SK-N-SH (cell line): ENCODE measurements around the gene ASMTL. TPM values are rescaled to one million over a fixed set of nuclear protein-coding genes. Genes with fewer than 3 reads are reported as not detected.

ENCODE experiments used
- CTCF ChIA-PET: fragments of 300-600, 350-600 bp; formaldehyde crosslinking; extraction: SDS; loops from one replicate; lab custom pipeline; 2021; lab: Yijun Ruan, JAX
- POLR2A ChIA-PET: fragments of 350-600 bp; sonication (Branson Sonifier 250); formaldehyde crosslinking; extraction: SDS; loops from one replicate; lab custom pipeline; 2020; ENCODE audit warnings: antibody characterized with exemption, inconsistent platforms; lab: Yijun Ruan, JAX
- DNase-seq: peaks from one replicate; pipeline ENCODE4 v3.0.0; 2012
- H2AFZ ChIP-seq: fragments of 200-600 bp; sonication (generic); 2 replicates; pipeline ENCODE4 v1.8.1; 2016; ENCODE audit warnings: antibody characterized with exemption, mild to moderate bottlenecking, low read depth
- H3F3A ChIP-seq: fragments of 200-600 bp; sonication (generic); replicated peaks from 2 replicates; pipeline ENCODE3; 2016; ENCODE audit warnings: antibody characterized with exemption, mild to moderate bottlenecking; ENCODE audit not compliant: insufficient read depth
- H3K27ac ChIP-seq, 2 experiments: fragments of 200-500 bp in 1 of 2; fragments of 200-600 bp in 1 of 2; sonication (Bioruptor generic) in 1 of 2; sonication (generic), shearing (Covaris generic) in 1 of 2; 2 replicates each; pipeline versions ENCODE4 v1.5.1 to v1.6.1; 2014 to 2016; ENCODE audit warnings: low read depth in 2 of 2, inconsistent platforms in 1 of 2, low read length in 1 of 2, mild to moderate bottlenecking in 1 of 2, mixed read lengths in 1 of 2
- H3K27me3 ChIP-seq: fragments of 200-600 bp; sonication (generic), shearing (Covaris generic); 2 replicates; pipeline ENCODE4 v1.6.1; 2016; ENCODE audit warnings: mixed run types; ENCODE audit not compliant: insufficient read depth
- H3K36me3 ChIP-seq, 2 experiments: fragments of 200-500 bp in 1 of 2; fragments of 200-600 bp in 1 of 2; sonication (Bioruptor generic) in 1 of 2; sonication (generic) in 1 of 2; replicated peaks in 1 of 2; 2 replicates each; pipeline versions ENCODE3 to v1.5.1; 2014 to 2016; ENCODE audit warnings: low read length in 1 of 2, mild to moderate bottlenecking in 1 of 2; ENCODE audit not compliant: insufficient read depth in 2 of 2, control insufficient read depth in 1 of 2
- H3K4me1 ChIP-seq, 2 experiments: fragments of 200-500 bp in 1 of 2; fragments of 200-600 bp in 1 of 2; sonication (Bioruptor generic) in 1 of 2; sonication (generic), shearing (Covaris generic) in 1 of 2; 2 replicates each; pipeline versions ENCODE4 v1.5.1 to v1.6.1; 2014 to 2016; ENCODE audit warnings: low read depth in 1 of 2, low read length in 1 of 2, mixed run types in 1 of 2; ENCODE audit not compliant: insufficient read depth in 2 of 2, control insufficient read depth in 1 of 2
- H3K4me2 ChIP-seq: fragments of 200-600 bp; sonication (generic), shearing (Covaris generic); 2 replicates; pipeline ENCODE4 v1.6.1; 2017; ENCODE audit warnings: mixed run types
- H3K4me3 ChIP-seq, 2 experiments: fragments of 200-500 bp in 1 of 2; fragments of 200-600 bp in 1 of 2; sonication (Bioruptor generic) in 1 of 2; sonication (generic), shearing (Covaris generic) in 1 of 2; 2 replicates each; pipeline versions ENCODE4 v1.5.1 to v1.8.1; 2014 to 2016; ENCODE audit warnings: low read depth in 2 of 2, inconsistent platforms in 1 of 2, low read length in 1 of 2, mild to moderate bottlenecking in 1 of 2, mixed read lengths in 1 of 2, moderate library complexity in 1 of 2
- H3K79me2 ChIP-seq: fragments of 200-600 bp; sonication (generic); 2 replicates; pipeline ENCODE4 v1.8.1; 2017; ENCODE audit warnings: mild to moderate bottlenecking; ENCODE audit not compliant: insufficient read depth
- H3K9ac ChIP-seq: fragments of 200-600 bp; sonication (generic); 2 replicates; pipeline ENCODE4 v1.6.1; 2017; ENCODE audit warnings: mixed run types
- H3K9me2 ChIP-seq: fragments of 200-600 bp; sonication (generic); 2 replicates; pipeline ENCODE4 v1.6.1; 2017; ENCODE audit warnings: mixed run types
- H3K9me3 ChIP-seq: fragments of 200-600 bp; sonication (generic); 2 replicates; pipeline ENCODE4 v1.6.1; 2017; ENCODE audit warnings: mixed run types, mild to moderate bottlenecking, moderate library complexity
- H4K20me1 ChIP-seq: fragments of 200-600 bp; sonication (generic); 2 replicates; pipeline ENCODE4 v1.6.1; 2017; ENCODE audit warnings: mild to moderate bottlenecking, mixed run types; ENCODE audit not compliant: insufficient read depth
- CHD2 ChIP-seq: fragments of 150-350 bp; IDR thresholded peaks from 2 replicates; pipeline ENCODE4 v1.6.1; 2018; ENCODE audit warnings: low read length; ENCODE audit not compliant: partially characterized antibody
- ELF1 ChIP-seq: IDR thresholded peaks from 2 replicates; pipeline ENCODE4 v1.4.0; 2012
- EP300 ChIP-seq, 2 experiments: IDR thresholded peaks; 2 replicates each; pipeline versions ENCODE4 v1.4.0 to v1.6.1; 2012; ENCODE audit warnings: borderline replicate concordance in 1 of 2, low read depth in 1 of 2, low read length in 1 of 2
- EZH2phosphoT487 ChIP-seq: fragments of 200-600 bp; sonication (generic); IDR thresholded peaks from 2 replicates; pipeline ENCODE4 v1.6.1; 2017; ENCODE audit warnings: low read depth, mixed run types, mild to moderate bottlenecking, antibody characterized with exemption, moderate library complexity, borderline replicate concordance
- FOXJ3 ChIP-seq: sonication (generic); formaldehyde crosslinking; IDR thresholded peaks from 2 replicates; pipeline ENCODE4 v1.5.1; 2020; ENCODE audit warnings: mild to moderate bottlenecking, missing genetic modification reagents
- FOXM1 ChIP-seq: IDR thresholded peaks from 2 replicates; pipeline ENCODE4 v1.4.0; 2012; ENCODE audit warnings: low read depth, mild to moderate bottlenecking
- GABPA ChIP-seq: IDR thresholded peaks from 2 replicates; pipeline ENCODE4 v1.4.0; 2012; ENCODE audit warnings: low read depth, mild to moderate bottlenecking
- GATA2 ChIP-seq: sonication (generic); formaldehyde crosslinking; IDR thresholded peaks from 2 replicates; pipeline ENCODE4 v1.5.0; 2020; ENCODE audit warnings: mild to moderate bottlenecking, missing genetic modification reagents
- JUND ChIP-seq: IDR thresholded peaks from 2 replicates; pipeline ENCODE4 v1.4.0; 2012
- MXI1 ChIP-seq: IDR thresholded peaks from 2 replicates; pipeline ENCODE4 v1.6.1; 2012; ENCODE audit warnings: mild to moderate bottlenecking, low read depth, low read length, improper control_type of control experiment
- NRF1 ChIP-seq: IDR thresholded peaks from 2 replicates; pipeline ENCODE4 v1.6.1; 2012; ENCODE audit warnings: low read depth, mild to moderate bottlenecking, low read length
- RAD21 ChIP-seq: IDR thresholded peaks from 2 replicates; pipeline ENCODE4 v1.6.1; 2012; ENCODE audit warnings: mild to moderate bottlenecking, low read length
- RCOR1 ChIP-seq: fragments of 150-350 bp; IDR thresholded peaks from 2 replicates; pipeline ENCODE4 v1.6.1; 2017; ENCODE audit warnings: antibody characterized with exemption, low read length
- RFX5 ChIP-seq: IDR thresholded peaks from 2 replicates; pipeline ENCODE4 v1.6.1; 2012; ENCODE audit warnings: mild to moderate bottlenecking, improper control_type of control experiment, low read length
- RXRA ChIP-seq: IDR thresholded peaks from 2 replicates; pipeline ENCODE4 v1.4.0; 2012; ENCODE audit warnings: low read depth, mild to moderate bottlenecking, borderline replicate concordance
- SIN3A ChIP-seq: IDR thresholded peaks from 2 replicates; pipeline ENCODE4 v1.6.1; 2012; ENCODE audit warnings: low read depth, mild to moderate bottlenecking, low read length, moderate library complexity, borderline replicate concordance
- TCF12 ChIP-seq: IDR thresholded peaks from 2 replicates; pipeline ENCODE4 v1.4.0; 2012
- YY1 ChIP-seq: IDR thresholded peaks from 2 replicates; pipeline ENCODE4 v1.4.0; 2012; ENCODE audit warnings: low read depth, mild to moderate bottlenecking
- WGBS: methylation state at CpG from one replicate; pipeline ENCODE4 v1.1.6; 2017; ENCODE audit warnings: low lambda C conversion rate; 5-methylcytosine and 5-hydroxymethylcytosine counted together
- polyA plus RNA-seq, 3 experiments: library from polyadenylated mRNA; depleted of rRNA; stranded (reverse); fragments of >200 nt; gene quantifications; 2 replicates each; pipeline ENCODE4 v1.2.3, GENCODE V29; 2012
- TF ChIP-seq, protein P1 (sequence below): IDR thresholded peaks from 2 replicates; pipeline ENCODE4 v1.4.0; 2012; ENCODE audit warnings: low read depth, borderline replicate concordance
- TF ChIP-seq, protein P2 (sequence below): fragments of 150-350 bp; IDR thresholded peaks from 2 replicates; pipeline ENCODE4 v1.6.1; 2016; ENCODE audit warnings: mild to moderate bottlenecking, low read depth, low read length

ASMTL gene
- polyA plus RNA-seq, 1 of the 3 experiments (the other 2 are of a cell fraction) = 37.7 TPM

DNA sequence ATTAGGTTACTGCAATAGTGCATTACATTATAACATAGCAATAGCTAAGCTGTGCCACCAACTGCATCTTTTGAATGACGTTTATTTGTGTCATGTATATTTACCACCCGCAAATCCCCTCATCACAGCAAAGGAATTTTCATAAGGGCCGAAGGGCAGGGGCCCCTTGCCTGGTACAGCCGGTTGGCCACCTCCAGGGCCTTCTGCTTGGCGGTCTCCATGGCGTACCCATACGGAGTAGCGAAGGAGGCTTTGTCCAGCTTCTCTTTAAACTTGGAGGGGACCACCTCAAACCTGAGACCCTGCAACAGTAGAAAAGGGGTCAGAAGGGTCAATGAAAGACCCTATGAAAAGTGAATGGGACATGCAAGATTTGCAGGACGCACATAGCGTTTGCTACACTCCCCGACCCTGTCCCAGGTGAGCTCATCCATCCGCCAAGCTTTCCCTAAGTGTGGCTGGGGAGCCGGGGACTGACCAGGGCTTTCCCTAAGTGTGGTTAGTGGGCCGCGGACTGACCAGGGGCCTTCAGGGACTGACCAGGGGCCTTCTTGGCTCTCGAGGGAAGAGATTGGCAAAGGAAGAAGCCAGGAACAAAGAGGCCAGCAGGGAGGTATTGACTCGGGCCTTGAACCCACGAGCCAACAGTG lies 10.6 kb downstream of the ASMTL start:
- Histone ChIP-seq H3K9me3 (no peaks in the 10 kb centered on the region), H2AFZ (no peak overlapping the region), H3K4me3 (no peak overlapping the region; a peak in 1 of 4 replicates), H3K79me2 (peaks cover 27% of the 10 kb centered on the region), H3F3A (no peaks in the 10 kb centered on the region), H4K20me1 (no peaks in the 10 kb centered on the region), H3K9me2 (no peaks in the 10 kb centered on the region), H3K27ac (no peak overlapping the region), H3K4me1 (no peaks in the 10 kb centered on the region), H3K9ac (no peak overlapping the region), H3K4me2 (no peak overlapping the region), H3K27me3 (no peaks in the 10 kb centered on the region), H3K36me3 (peaks cover 0 to 9% of the 10 kb centered on the region in 2 experiments)
- TF ChIP-seq RAD21 (no peak), EP300 (IDR thresholded peaks at IDR 0.05; ENCODE audit: borderline replicate concordance in 1 of 2, low read depth in 1 of 2, low read length in 1 of 2) (no peak), FOXM1 (no peak), CHD2 (no peak), SIN3A (no peak), RFX5 (no peak), MXI1 (no peak), YY1 (no peak), EZH2phosphoT487 (no peak), GATA2 (no peak), FOXJ3 (CRISPR knock-in tag) (no peak)
- CTCF ChIA-PET = no interaction called here
- 95% methylated on average over 18 of the region's 18 CpGs for WGBS
- POLR2A ChIA-PET = no interaction called here
- DNase-seq = no peak

DNA sequence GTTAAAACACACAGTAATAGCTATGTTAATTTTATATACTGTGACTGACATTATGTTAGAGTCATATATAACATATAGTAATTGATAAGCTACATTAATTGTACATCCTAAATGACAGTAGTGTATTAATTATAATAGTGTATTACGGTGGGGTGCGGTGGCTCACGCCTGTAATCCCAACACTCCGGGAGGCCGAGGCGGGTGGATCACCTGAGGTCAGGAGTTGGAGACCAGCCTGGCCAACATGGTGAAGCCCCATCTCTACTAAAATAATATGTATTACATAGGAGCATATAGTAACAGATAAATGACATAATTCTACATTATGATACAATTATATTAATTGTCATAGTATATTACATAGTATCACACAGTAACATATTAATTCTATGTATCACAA lies 12.2 kb downstream of the ASMTL start:
- no peak overlapping the region for H2AFZ ChIP-seq
- POLR2A ChIA-PET = no interaction called here

More for the DNA sequence above, 12.2 kb downstream of the ASMTL start:
- Histone ChIP-seq H3K4me2 (no peak overlapping the region), H3K36me3 (peaks cover 3 to 9% of the 10 kb centered on the region in 2 experiments), H3F3A (no peaks in the 10 kb centered on the region)
- TF ChIP-seq EZH2phosphoT487 (no peak), TCF12 (no peak), RAD21 (no peak), RFX5 (no peak), CHD2 (no peak), EP300 (IDR thresholded peaks at IDR 0.05; ENCODE audit: borderline replicate concordance in 1 of 2, low read depth in 1 of 2, low read length in 1 of 2) (no peak), ELF1 (no peak), RCOR1 (no peak), JUND (no peak), MXI1 (no peak), NRF1 (no peak), RXRA (no peak), GABPA (no peak)
- TF ChIP-seq, protein P1, sequence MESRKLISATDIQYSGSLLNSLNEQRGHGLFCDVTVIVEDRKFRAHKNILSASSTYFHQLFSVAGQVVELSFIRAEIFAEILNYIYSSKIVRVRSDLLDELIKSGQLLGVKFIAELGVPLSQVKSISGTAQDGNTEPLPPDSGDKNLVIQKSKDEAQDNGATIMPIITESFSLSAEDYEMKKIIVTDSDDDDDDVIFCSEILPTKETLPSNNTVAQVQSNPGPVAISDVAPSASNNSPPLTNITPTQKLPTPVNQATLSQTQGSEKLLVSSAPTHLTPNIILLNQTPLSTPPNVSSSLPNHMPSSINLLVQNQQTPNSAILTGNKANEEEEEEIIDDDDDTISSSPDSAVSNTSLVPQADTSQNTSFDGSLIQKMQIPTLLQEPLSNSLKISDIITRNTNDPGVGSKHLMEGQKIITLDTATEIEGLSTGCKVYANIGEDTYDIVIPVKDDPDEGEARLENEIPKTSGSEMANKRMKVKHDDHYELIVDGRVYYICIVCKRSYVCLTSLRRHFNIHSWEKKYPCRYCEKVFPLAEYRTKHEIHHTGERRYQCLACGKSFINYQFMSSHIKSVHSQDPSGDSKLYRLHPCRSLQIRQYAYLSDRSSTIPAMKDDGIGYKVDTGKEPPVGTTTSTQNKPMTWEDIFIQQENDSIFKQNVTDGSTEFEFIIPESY = no peak
- TF ChIP-seq, protein P2, sequence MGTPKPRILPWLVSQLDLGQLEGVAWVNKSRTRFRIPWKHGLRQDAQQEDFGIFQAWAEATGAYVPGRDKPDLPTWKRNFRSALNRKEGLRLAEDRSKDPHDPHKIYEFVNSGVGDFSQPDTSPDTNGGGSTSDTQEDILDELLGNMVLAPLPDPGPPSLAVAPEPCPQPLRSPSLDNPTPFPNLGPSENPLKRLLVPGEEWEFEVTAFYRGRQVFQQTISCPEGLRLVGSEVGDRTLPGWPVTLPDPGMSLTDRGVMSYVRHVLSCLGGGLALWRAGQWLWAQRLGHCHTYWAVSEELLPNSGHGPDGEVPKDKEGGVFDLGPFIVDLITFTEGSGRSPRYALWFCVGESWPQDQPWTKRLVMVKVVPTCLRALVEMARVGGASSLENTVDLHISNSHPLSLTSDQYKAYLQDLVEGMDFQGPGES = no peak
- TF ChIP-seq, all 33 proteins: peak for 0
- no peaks in the 10 kb centered on the region for H3K9me3 ChIP-seq
- H4K20me1 ChIP-seq = no peaks in the 10 kb centered on the region
- 97% methylated on average over 6 of the region's 6 CpGs for WGBS
- no peak for DNase-seq
- H3K27ac ChIP-seq = no peak overlapping the region
- H3K9ac ChIP-seq = no peak overlapping the region
- CTCF ChIA-PET = no interaction called here
- peaks cover 19% of the 10 kb centered on the region for H3K79me2 ChIP-seq
- no peak overlapping the region for H3K4me3 ChIP-seq
- H3K4me1 ChIP-seq = no peaks in the 10 kb centered on the region
- no peaks in the 10 kb centered on the region for H3K9me2 ChIP-seq
- H3K27me3 ChIP-seq = no peaks in the 10 kb centered on the region
